Nephron (organoid): ENCODE measurements around the gene CCDC70.

Experiments
- H3K27ac Mint-ChIP-seq, 3 experiments: 2 replicates each; pipeline ENCODE4 v1.8.0; 2020; ENCODE audit warnings: mixed read lengths in 3 of 3, mild to moderate bottlenecking in 2 of 3, moderate library complexity in 1 of 3
- H3K27me3 Mint-ChIP-seq: 2 replicates; pipeline ENCODE4 v1.8.0; 2021; ENCODE audit warnings: low read depth, mild to moderate bottlenecking, moderate library complexity, mixed read lengths
- H3K36me3 Mint-ChIP-seq: 2 replicates; pipeline ENCODE4 v1.8.0; 2020; ENCODE audit warnings: low read depth, mixed read lengths
- H3K4me1 Mint-ChIP-seq: 2 replicates; pipeline ENCODE4 v1.8.0; 2020; ENCODE audit warnings: mixed read lengths
- H3K4me3 Mint-ChIP-seq, 3 experiments: 2 replicates each; pipeline ENCODE4 v1.8.0; 2020; ENCODE audit warnings: mild to moderate bottlenecking in 3 of 3, mixed read lengths in 3 of 3, moderate library complexity in 2 of 3
- H3K9me3 Mint-ChIP-seq: 2 replicates; pipeline ENCODE4 v1.8.0; 2020; ENCODE audit warnings: mixed read lengths
- CTCF ChIP-seq, 3 experiments: fragments of 200-600 bp; sonication (generic); IDR thresholded peaks; one replicate each; pipeline ENCODE4 v1.5.0; 2021; ENCODE audit warnings: antibody characterized with exemption in 3 of 3; ENCODE audit not compliant: unreplicated experiment in 3 of 3

Gene CCDC70

GRCh38 chr13:51914137-51914493 is 52.3 kb downstream of the CCDC70 start:
- H3K27ac Mint-ChIP-seq = no peak overlapping the region
- peaks cover 11% of the 10 kb centered on the region for H3K4me1 Mint-ChIP-seq
- TF ChIP-seq CTCF (IDR thresholded peaks at IDR 0.05; ENCODE audit: unreplicated experiment in 3 of 3) = no peak
- H3K9me3 Mint-ChIP-seq = no peaks in the 10 kb centered on the region
- H3K27me3 Mint-ChIP-seq = peaks cover 3% of the 10 kb centered on the region
- H3K36me3 Mint-ChIP-seq = no peaks in the 10 kb centered on the region
- no peak overlapping the region for H3K4me3 Mint-ChIP-seq
